Type B pancreatic cell (in vitro differentiated cells): ENCODE measurements around the gene TALDO1. TPM values are rescaled to one million over a fixed set of nuclear protein-coding genes. Genes with fewer than 3 reads are reported as not detected.

Source experiments
- DNase-seq: peaks from one replicate; pipeline ENCODE4 v3.0.0; 2021; ENCODE audit warnings: mixed read lengths; ENCODE audit not compliant: unreplicated experiment; ENCODE audit errors: extremely low spot score
- H3K27ac Mint-ChIP-seq: 2 replicates; pipeline ENCODE4 v1.8.0; 2021; ENCODE audit warnings: mild to moderate bottlenecking, mixed read lengths
- H3K27me3 Mint-ChIP-seq: 2 replicates; pipeline ENCODE4 v1.8.0; 2021; ENCODE audit warnings: mixed read lengths
- H3K36me3 Mint-ChIP-seq: 2 replicates; pipeline ENCODE4 v1.8.0; 2021; ENCODE audit warnings: mixed read lengths
- H3K4me1 Mint-ChIP-seq: one replicate; pipeline ENCODE4 v1.8.0; 2021; ENCODE audit warnings: mixed read lengths; ENCODE audit not compliant: unreplicated experiment
- H3K4me3 Mint-ChIP-seq: 2 replicates; pipeline ENCODE4 v1.8.0; 2021; ENCODE audit warnings: mild to moderate bottlenecking, mixed read lengths
- H3K9me3 Mint-ChIP-seq: 2 replicates; pipeline ENCODE4 v1.8.0; 2021; ENCODE audit warnings: mixed read lengths
- CTCF ChIP-seq: fragments of 200-600 bp; sonication (generic); conservative IDR thresholded peaks from 2 replicates; pipeline ENCODE4 v1.5.0; 2021; ENCODE audit warnings: antibody characterized with exemption, mild to moderate bottlenecking
- total RNA-seq: library from RNA; stranded (reverse); gene quantifications from 2 replicates; pipeline ENCODE4 v1.2.1, GENCODE V29; 2021; ENCODE audit warnings: low replicate concordance

TALDO1 gene
- total RNA-seq, 1 donor from 2014 or later = 189 TPM

- H3K27ac Mint-ChIP-seq = no peak overlapping the region
- H3K4me1 Mint-ChIP-seq = no peaks in the 10 kb centered on the region
- no peak overlapping the region for H3K4me3 Mint-ChIP-seq
- no peak for DNase-seq
- no peaks in the 10 kb centered on the region for H3K27me3 Mint-ChIP-seq
- H3K9me3 Mint-ChIP-seq = no peaks in the 10 kb centered on the region
- H3K36me3 Mint-ChIP-seq = peaks cover 4% of the 10 kb centered on the region
- TF ChIP-seq CTCF = no peak
Measured at GRCh38 chr11:766106-766935, 19.1 kb downstream of the TALDO1 start.

GRCh38 chr11:766936-767210 is 19.6 kb downstream of the TALDO1 start:
- Mint-ChIP-seq H3K4me1 (no peaks in the 10 kb centered on the region), H3K36me3 (peaks cover 4% of the 10 kb centered on the region), H3K27ac (no peak overlapping the region), H3K4me3 (no peak overlapping the region), H3K27me3 (no peaks in the 10 kb centered on the region), H3K9me3 (no peaks in the 10 kb centered on the region)
- TF ChIP-seq CTCF = no peak
- no peak for DNase-seq

- H3K36me3 Mint-ChIP-seq = peaks cover 3% of the 10 kb centered on the region
- no peak overlapping the region for H3K27ac Mint-ChIP-seq
- no peaks in the 10 kb centered on the region for H3K27me3 Mint-ChIP-seq
- H3K4me1 Mint-ChIP-seq = no peaks in the 10 kb centered on the region
- no peak overlapping the region for H3K4me3 Mint-ChIP-seq
- no peak for TF ChIP-seq CTCF
- H3K9me3 Mint-ChIP-seq = no peaks in the 10 kb centered on the region
- no peak for DNase-seq
Measured at GRCh38 chr11:767238-767637, 20.0 kb downstream of the TALDO1 start.

GRCh38 chr11:769887-770641 is 22.8 kb downstream of the TALDO1 start:
- no peaks in the 10 kb centered on the region for H3K27me3 Mint-ChIP-seq
- H3K27ac Mint-ChIP-seq = no peak overlapping the region
- H3K4me3 Mint-ChIP-seq = no peak overlapping the region
- H3K4me1 Mint-ChIP-seq = no peaks in the 10 kb centered on the region
- TF ChIP-seq CTCF = no peak
- no peaks in the 10 kb centered on the region for H3K9me3 Mint-ChIP-seq
- H3K36me3 Mint-ChIP-seq = no peaks in the 10 kb centered on the region
- DNase-seq = no peak

GRCh38 chr11:770642-771616 is 23.7 kb downstream of the TALDO1 start:
- Mint-ChIP-seq H3K27me3 (no peaks in the 10 kb centered on the region), H3K27ac (no peak overlapping the region), H3K4me1 (no peaks in the 10 kb centered on the region), H3K9me3 (no peaks in the 10 kb centered on the region), H3K4me3 (no peak overlapping the region), H3K36me3 (no peaks in the 10 kb centered on the region)
- DNase-seq = no peak
- TF ChIP-seq CTCF = no peak
